NK-92 (cell line): ENCODE results near the gene SRGAP2C.
"Not testable (repeated sequence)": the region's sequence is repeated elsewhere in the genome, so short reads cannot be mapped to it uniquely, and the experiment has no call there.

Source experiments
- DNase-seq: peaks from one replicate; lab custom pipeline; 2025; ENCODE audit not compliant: unreplicated experiment; lab: John Stamatoyannopoulos, UW

The SRGAP2C gene

DNA sequence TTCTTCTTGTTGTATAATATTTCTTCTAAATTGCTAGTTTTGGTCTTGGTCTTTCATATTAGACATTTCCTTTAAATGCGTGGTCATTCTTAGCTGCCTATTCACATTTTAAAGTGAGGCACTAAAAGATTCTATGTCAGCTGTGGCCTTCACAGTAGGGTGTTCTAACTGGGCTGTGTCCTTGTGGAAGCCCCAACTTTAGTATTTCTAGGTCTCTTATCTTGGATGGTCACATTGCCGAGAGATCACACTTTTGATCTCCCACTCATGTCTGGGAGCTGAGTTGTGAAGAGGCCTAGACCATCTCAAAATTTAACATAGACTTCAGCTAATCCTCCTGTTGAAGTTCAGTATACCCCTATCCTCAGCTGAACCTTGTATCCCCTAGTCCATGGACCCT, 185.2 kb downstream of the SRGAP2C start:
- not testable (repeated sequence) for DNase-seq

GRCh38 chr1:121374851-121375367, 190.1 kb downstream of the SRGAP2C start:
- not testable (repeated sequence) for DNase-seq

GRCh38 chr1:121376986-121377385, 192.2 kb downstream of the SRGAP2C start:
- not testable (repeated sequence) for DNase-seq

GRCh38 chr1:121378757-121379156, 194.0 kb downstream of the SRGAP2C start:
- DNase-seq, result not testable (repeated sequence)

- not testable (repeated sequence) for DNase-seq
Measured at GRCh38 chr1:121384754-121385153, 200.0 kb downstream of the SRGAP2C start.

GRCh38 chr1:121385162-121385561, 200.4 kb downstream of the SRGAP2C start:
- not testable (repeated sequence) for DNase-seq

- not testable (repeated sequence) for DNase-seq
Measured at GRCh38 chr1:121385563-121386288, 201.0 kb downstream of the SRGAP2C start.

GRCh38 chr1:121386319-121386948, 201.7 kb downstream of the SRGAP2C start:
- not testable (repeated sequence) for DNase-seq

- not testable (repeated sequence) for DNase-seq
Measured at GRCh38 chr1:121389895-121390560, 205.3 kb downstream of the SRGAP2C start.

- DNase-seq, result not testable (repeated sequence)
Measured at GRCh38 chr1:121392130-121392529, 207.4 kb downstream of the SRGAP2C start.

DNA sequence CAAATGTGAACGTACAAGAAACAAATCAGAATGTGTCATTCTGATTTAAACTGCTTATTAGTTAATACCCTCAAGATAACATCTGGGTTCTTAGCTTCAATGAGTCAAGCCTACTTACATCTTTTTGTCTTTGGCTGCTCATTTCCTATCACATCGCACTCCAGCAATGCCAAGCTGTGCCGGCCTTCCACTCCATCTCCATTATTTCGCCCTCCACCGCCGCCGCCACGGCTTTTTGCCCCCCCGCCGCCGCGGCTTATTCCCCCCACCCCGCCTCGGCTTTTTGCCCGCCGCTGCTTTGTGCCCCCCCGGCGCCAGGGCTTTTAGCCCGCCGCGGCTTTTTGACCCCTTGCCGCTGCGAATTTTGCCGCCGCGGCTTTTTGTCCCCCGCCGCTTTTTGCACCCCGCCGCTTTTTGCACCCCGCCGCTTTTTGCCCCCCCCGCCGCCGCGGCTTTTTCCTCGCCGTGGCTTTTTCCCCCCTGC, 211.0 kb downstream of the SRGAP2C start:
- DNase-seq, result not testable (repeated sequence)

- DNase-seq, result not testable (repeated sequence)
Measured at GRCh38 chr1:121396335-121397081, 211.7 kb downstream of the SRGAP2C start.

- DNase-seq, result not testable (repeated sequence)
Measured at GRCh38 chr1:121397101-121397500, 212.3 kb downstream of the SRGAP2C start.

DNA sequence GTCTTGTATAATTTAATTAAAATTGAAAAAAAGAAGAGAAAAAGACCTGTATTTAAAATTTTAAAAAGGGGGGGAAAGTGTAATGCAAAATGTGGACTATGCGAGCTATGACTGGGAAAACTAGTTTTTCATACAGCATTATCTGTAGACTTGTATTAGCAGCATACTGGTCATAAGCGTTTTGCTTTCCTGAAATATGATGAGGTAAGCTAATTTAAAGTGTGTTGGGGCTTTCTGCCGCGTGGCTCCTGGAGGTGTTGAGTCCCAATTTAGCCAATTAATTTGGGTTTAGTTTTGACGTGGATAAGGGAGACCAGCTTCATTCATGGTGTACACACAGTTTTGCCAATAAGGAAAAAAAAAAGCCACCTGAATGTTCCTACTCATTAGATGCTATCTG, 214.4 kb downstream of the SRGAP2C start:
- DNase-seq, result not testable (repeated sequence)

- not testable (repeated sequence) for DNase-seq
Measured at GRCh38 chr1:121400108-121400507, 215.3 kb downstream of the SRGAP2C start.

GRCh38 chr1:121400541-121401310, 216.0 kb downstream of the SRGAP2C start:
- not testable (repeated sequence) for DNase-seq

DNA sequence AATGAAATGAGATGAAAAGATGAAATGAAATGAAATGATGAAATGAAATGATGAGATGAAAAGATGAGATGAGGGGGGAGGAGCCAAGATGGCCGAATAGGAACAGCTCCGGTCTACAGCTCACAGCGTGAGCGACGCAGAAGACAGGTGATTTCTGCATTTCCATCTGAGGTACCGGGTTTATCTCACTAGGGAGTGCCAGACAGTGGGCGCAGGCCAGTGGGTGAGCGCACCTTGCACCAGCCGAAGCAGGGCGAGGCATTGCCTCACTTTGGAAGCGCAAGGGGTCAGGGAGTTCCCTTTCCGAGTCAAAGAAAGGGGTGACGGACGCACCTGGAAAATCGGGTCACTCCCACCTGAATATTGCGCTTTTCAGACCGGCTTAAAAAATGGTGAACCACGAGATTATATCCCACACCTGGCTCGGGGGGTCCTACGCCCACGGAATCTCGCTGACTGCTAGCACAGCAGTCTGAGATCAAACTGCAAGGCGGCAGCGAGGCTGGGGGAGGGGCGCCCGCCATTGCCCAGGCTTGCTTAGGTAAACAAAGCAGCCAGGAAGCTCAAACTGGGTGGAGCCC, 216.7 kb downstream of the SRGAP2C start:
- DNase-seq, result not testable (repeated sequence)

- not testable (repeated sequence) for DNase-seq
Measured at GRCh38 chr1:121403254-121403653, 218.5 kb downstream of the SRGAP2C start.

DNA sequence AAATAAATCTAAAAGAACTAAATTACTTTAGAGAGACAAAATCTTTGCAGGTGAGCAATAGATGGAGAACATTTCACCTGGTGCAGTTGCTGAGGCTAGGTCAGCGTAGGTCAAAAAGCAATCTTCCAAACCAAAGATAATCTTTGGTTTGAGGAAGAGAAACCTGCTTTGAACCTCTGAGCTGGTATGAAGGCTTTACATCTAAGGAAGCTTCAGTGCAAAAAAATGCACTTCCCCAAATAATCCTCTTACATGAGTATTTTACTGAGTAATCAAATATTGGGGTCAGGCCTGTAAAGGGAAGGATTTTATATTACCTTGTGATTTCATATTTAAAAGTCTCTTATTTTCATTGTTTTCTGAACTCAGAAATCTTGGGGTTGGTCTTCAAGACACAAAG, 223.6 kb downstream of the SRGAP2C start:
- no peak for DNase-seq

GRCh38 chr1:121413821-121414220, 229.0 kb downstream of the SRGAP2C start:
- DNase-seq, result no peak
